Osteoblast (primary cell): ENCODE measurements around the gene TEKT2. TPM values are rescaled to one million over a fixed set of nuclear protein-coding genes. Genes with fewer than 3 reads are reported as not detected.

Source experiments
- DNase-seq: peaks from one replicate; pipeline ENCODE4 v3.0.0; 2011; ENCODE audit warnings: low spot score, mixed read lengths; ENCODE audit not compliant: insufficient read length; ENCODE audit errors: missing footprints
- H2AFZ ChIP-seq: 2 replicates; pipeline ENCODE4 v1.6.0; 2011; ENCODE audit warnings: mild to moderate bottlenecking, low read length
- H3K27ac ChIP-seq: 2 replicates; pipeline ENCODE4 v1.5.1; 2011; ENCODE audit warnings: mild to moderate bottlenecking, low read depth, low read length, moderate library complexity
- H3K27me3 ChIP-seq: 2 replicates; pipeline ENCODE4 v1.6.0; 2012; ENCODE audit warnings: mild to moderate bottlenecking, control low read depth, inconsistent platforms, low read length, moderate library complexity; ENCODE audit not compliant: insufficient read depth
- H3K36me3 ChIP-seq: 2 replicates; pipeline ENCODE4 v1.5.1; 2011; ENCODE audit warnings: mild to moderate bottlenecking, low read length, control low read depth, moderate library complexity; ENCODE audit not compliant: insufficient read depth
- H3K4me1 ChIP-seq: 2 replicates; pipeline ENCODE4 v1.5.1; 2011; ENCODE audit warnings: mild to moderate bottlenecking, low read length, control low read depth, moderate library complexity; ENCODE audit not compliant: insufficient read depth
- H3K4me2 ChIP-seq: 2 replicates; pipeline ENCODE4 v1.6.0; 2011; ENCODE audit warnings: mild to moderate bottlenecking, low read length; ENCODE audit not compliant: insufficient read depth
- H3K4me3 ChIP-seq: fragments of 200-600 bp; sonication (generic); 3 replicates; pipeline ENCODE4 v1.5.1; 2012; ENCODE audit warnings: mild to moderate bottlenecking, low read length, inconsistent platforms; ENCODE audit not compliant: insufficient read depth
- H3K79me2 ChIP-seq: 2 replicates; pipeline ENCODE4 v1.6.0; 2012; ENCODE audit warnings: mild to moderate bottlenecking, low read length, control low read depth, inconsistent platforms; ENCODE audit not compliant: insufficient read depth
- H3K9me3 ChIP-seq: 2 replicates; pipeline ENCODE4 v1.5.1; 2011; ENCODE audit warnings: low read depth, low read length, control low read depth
- H4K20me1 ChIP-seq: 2 replicates; pipeline ENCODE4 v1.6.0; 2012; ENCODE audit warnings: mild to moderate bottlenecking, low read length, control low read depth; ENCODE audit not compliant: insufficient read depth
- CTCF ChIP-seq: IDR thresholded peaks from 2 replicates; pipeline ENCODE4 v1.5.1; 2011; ENCODE audit warnings: mild to moderate bottlenecking, low read depth, low read length, moderate library complexity; ENCODE audit errors: extremely low read depth
- total RNA-seq: library from RNA; depleted of rRNA; stranded (reverse); fragments of >200 nt; gene quantifications from 2 replicates; pipeline ENCODE4 v1.2.3, GENCODE V29; 2012

Gene TEKT2
- total RNA-seq, 1 donor, result not detected

GRCh38 chr1:36084497-36085115 is 712 bp downstream of the TEKT2 start:
- H3K36me3 ChIP-seq, result no peaks in the 10 kb centered on the region
- peak overlapping the region; percentile 72 for H3K4me3 ChIP-seq
- H3K9me3 ChIP-seq, result no peaks in the 10 kb centered on the region
- peaks cover 9% of the 10 kb centered on the region for H3K79me2 ChIP-seq
- DNase-seq, result peak; percentile 90
- H4K20me1 ChIP-seq, result no peaks in the 10 kb centered on the region
- H3K4me2 ChIP-seq, result peak overlapping the region; percentile 94
- peaks cover 9% of the 10 kb centered on the region for H3K4me1 ChIP-seq
- no peak overlapping the region for H3K27ac ChIP-seq
- H2AFZ ChIP-seq, result peak overlapping the region; percentile 81
- no peaks in the 10 kb centered on the region for H3K27me3 ChIP-seq
- TF ChIP-seq CTCF, result no peak

- peak; percentile 85 for DNase-seq
- H3K4me1 ChIP-seq, result peaks cover 14% of the 10 kb centered on the region
- H3K27ac ChIP-seq, result no peak overlapping the region
- TF ChIP-seq CTCF, result no peak
- H3K27me3 ChIP-seq, result no peaks in the 10 kb centered on the region
- H3K79me2 ChIP-seq, result peaks cover 14% of the 10 kb centered on the region
- no peak overlapping the region for H2AFZ ChIP-seq
- no peaks in the 10 kb centered on the region for H3K36me3 ChIP-seq
- peak overlapping the region; percentile 94 for H3K4me2 ChIP-seq
- peaks cover 1% of the 10 kb centered on the region for H4K20me1 ChIP-seq
- H3K4me3 ChIP-seq, result no peak overlapping the region
- no peaks in the 10 kb centered on the region for H3K9me3 ChIP-seq
Measured at GRCh38 chr1:36085126-36085525, 1.2 kb downstream of the TEKT2 start.

GRCh38 chr1:36085686-36086526 is 2.0 kb downstream of the TEKT2 start:
- H3K79me2 ChIP-seq, result peaks cover 19% of the 10 kb centered on the region
- peaks cover 17% of the 10 kb centered on the region for H3K4me1 ChIP-seq
- TF ChIP-seq CTCF, result no peak
- H3K4me2 ChIP-seq, result no peak overlapping the region
- no peaks in the 10 kb centered on the region for H3K9me3 ChIP-seq
- no peaks in the 10 kb centered on the region for H3K36me3 ChIP-seq
- no peak overlapping the region for H3K27ac ChIP-seq
- no peak overlapping the region for H2AFZ ChIP-seq
- H3K27me3 ChIP-seq, result no peaks in the 10 kb centered on the region
- peak; percentile 70 for DNase-seq
- no peak overlapping the region for H3K4me3 ChIP-seq
- peaks cover 5% of the 10 kb centered on the region for H4K20me1 ChIP-seq

GRCh38 chr1:36086529-36087232 is 2.8 kb downstream of the TEKT2 start:
- no peak overlapping the region for H3K4me2 ChIP-seq
- H4K20me1 ChIP-seq, result peaks cover 5% of the 10 kb centered on the region
- no peak overlapping the region for H3K4me3 ChIP-seq
- no peak for TF ChIP-seq CTCF
- peaks cover 17% of the 10 kb centered on the region for H3K4me1 ChIP-seq
- H3K79me2 ChIP-seq, result peaks cover 27% of the 10 kb centered on the region
- no peak overlapping the region for H3K27ac ChIP-seq
- H3K27me3 ChIP-seq, result no peaks in the 10 kb centered on the region
- peaks cover 8% of the 10 kb centered on the region for H3K36me3 ChIP-seq
- no peak overlapping the region for H2AFZ ChIP-seq
- no peaks in the 10 kb centered on the region for H3K9me3 ChIP-seq
- DNase-seq, result peak; percentile 42
